Measurements from ENCODE around the gene SLC6A7.

The SLC6A7 gene

GRCh38 chr5:150157168-150157567 lies 32.7 kb upstream of the SLC6A7 start:
- Histone ChIP-seq H3K9ac (ENCODE audit: low read depth, low read length) (no peak overlapping the region), H3K27ac (ENCODE audit: low read depth, low read length) (no peak overlapping the region), H3K4me3 (ENCODE audit: low read depth, low read length) (no peak overlapping the region), H3K36me3 (ENCODE audit: control insufficient read depth, insufficient read depth, low read length) (no peaks in the 10 kb centered on the region), H3K27me3 (ENCODE audit: control insufficient read depth, insufficient read depth, low read length) (no peaks in the 10 kb centered on the region), H3K4me1 (ENCODE audit: control insufficient read depth, insufficient read depth, low read length) (peaks cover 21% of the 10 kb centered on the region), H3K9me3 (ENCODE audit: control insufficient read depth, insufficient read depth, low read length) (no peaks in the 10 kb centered on the region)

DNA sequence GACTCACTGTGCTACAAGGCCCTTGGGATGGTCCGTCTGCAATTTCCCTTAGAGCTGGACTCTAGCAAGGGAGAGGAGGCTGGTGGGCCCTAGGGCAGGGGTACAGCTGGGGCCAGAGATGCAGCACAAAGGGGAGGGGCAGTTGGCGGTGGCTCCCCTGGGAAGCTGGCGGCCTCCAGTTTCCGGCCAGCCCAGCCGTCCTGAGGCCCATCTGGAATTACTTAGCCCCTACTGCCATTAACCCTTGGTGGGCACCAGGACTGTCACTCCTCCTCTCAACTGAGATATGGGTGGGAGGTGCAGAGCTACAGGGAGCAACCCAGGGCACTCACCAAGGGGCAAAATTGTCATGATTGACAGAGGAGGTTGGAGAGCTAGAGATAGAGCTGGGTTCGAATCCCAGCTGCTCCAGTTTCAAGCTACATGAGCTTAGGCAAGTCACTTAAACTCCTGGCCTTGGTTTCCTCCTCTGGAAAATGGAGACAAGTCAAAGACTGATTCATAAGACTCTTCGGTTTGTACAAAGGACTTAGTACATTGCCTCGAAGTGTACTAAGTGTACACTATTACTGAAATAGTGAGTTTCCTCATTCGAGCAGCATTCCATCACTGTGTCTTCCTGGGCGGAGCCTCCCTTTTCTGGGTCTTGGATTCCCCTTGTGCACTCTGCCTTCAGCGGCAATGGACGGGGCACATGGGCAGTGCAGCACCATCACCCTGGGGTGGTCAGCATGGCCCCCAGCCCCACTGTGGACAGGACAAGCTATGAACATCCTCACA lies 31.5 kb upstream of the SLC6A7 start:
- Histone ChIP-seq H3K9me3 (ENCODE audit: control insufficient read depth, insufficient read depth, low read length) (no peaks in the 10 kb centered on the region), H3K27me3 (ENCODE audit: control insufficient read depth, insufficient read depth, low read length) (peaks cover 4% of the 10 kb centered on the region), H3K4me1 (ENCODE audit: control insufficient read depth, insufficient read depth, low read length) (peaks cover 21% of the 10 kb centered on the region), H3K27ac (ENCODE audit: low read depth, low read length) (no peak overlapping the region), H3K9ac (ENCODE audit: low read depth, low read length) (no peak overlapping the region), H3K4me3 (ENCODE audit: low read depth, low read length) (no peak overlapping the region), H3K36me3 (ENCODE audit: control insufficient read depth, insufficient read depth, low read length) (no peaks in the 10 kb centered on the region)

GRCh38 chr5:150159031-150159430 lies 30.8 kb upstream of the SLC6A7 start:
- no peak overlapping the region for H3K9ac ChIP-seq (ENCODE audit: low read depth, low read length)
- H3K4me1 ChIP-seq (ENCODE audit: control insufficient read depth, insufficient read depth, low read length): peaks cover 21% of the 10 kb centered on the region
- no peaks in the 10 kb centered on the region for H3K36me3 ChIP-seq (ENCODE audit: control insufficient read depth, insufficient read depth, low read length)
- no peak overlapping the region for H3K27ac ChIP-seq (ENCODE audit: low read depth, low read length)
- H3K27me3 ChIP-seq (ENCODE audit: control insufficient read depth, insufficient read depth, low read length): peaks cover 11% of the 10 kb centered on the region
- H3K9me3 ChIP-seq (ENCODE audit: control insufficient read depth, insufficient read depth, low read length): no peaks in the 10 kb centered on the region
- H3K4me3 ChIP-seq (ENCODE audit: low read depth, low read length): no peak overlapping the region

- H3K9ac ChIP-seq (ENCODE audit: low read depth, low read length): no peak overlapping the region
Observed at GRCh38 chr5:150159741-150160179, 30.1 kb upstream of the SLC6A7 start.

GRCh38 chr5:150160448-150161081 lies 29.3 kb upstream of the SLC6A7 start:
- H3K4me1 ChIP-seq (ENCODE audit: control insufficient read depth, insufficient read depth, low read length): peaks cover 5% of the 10 kb centered on the region

More at GRCh38 chr5:150159741-150160179, 30.1 kb upstream of the SLC6A7 start:
- no peaks in the 10 kb centered on the region for H3K36me3 ChIP-seq (ENCODE audit: control insufficient read depth, insufficient read depth, low read length)
- no peaks in the 10 kb centered on the region for H3K9me3 ChIP-seq (ENCODE audit: control insufficient read depth, insufficient read depth, low read length)
- H3K27me3 ChIP-seq (ENCODE audit: control insufficient read depth, insufficient read depth, low read length): peaks cover 18% of the 10 kb centered on the region
- peaks cover 13% of the 10 kb centered on the region for H3K4me1 ChIP-seq (ENCODE audit: control insufficient read depth, insufficient read depth, low read length)
- no peak overlapping the region for H3K4me3 ChIP-seq (ENCODE audit: low read depth, low read length)
- H3K27ac ChIP-seq (ENCODE audit: low read depth, low read length): no peak overlapping the region

GRCh38 chr5:150161242-150162141 lies 28.4 kb upstream of the SLC6A7 start:
- H3K36me3 ChIP-seq (ENCODE audit: control insufficient read depth, insufficient read depth, low read length): no peaks in the 10 kb centered on the region
- H3K4me1 ChIP-seq (ENCODE audit: control insufficient read depth, insufficient read depth, low read length): peaks cover 7% of the 10 kb centered on the region
- no peaks in the 10 kb centered on the region for H3K9me3 ChIP-seq (ENCODE audit: control insufficient read depth, insufficient read depth, low read length)
- H3K27ac ChIP-seq (ENCODE audit: low read depth, low read length): no peak overlapping the region
- no peak overlapping the region for H3K4me3 ChIP-seq (ENCODE audit: low read depth, low read length)
- H3K9ac ChIP-seq (ENCODE audit: low read depth, low read length): no peak overlapping the region
- H3K27me3 ChIP-seq (ENCODE audit: control insufficient read depth, insufficient read depth, low read length): peaks cover 35% of the 10 kb centered on the region

More at GRCh38 chr5:150160448-150161081, 29.3 kb upstream of the SLC6A7 start:
- H3K27me3 ChIP-seq (ENCODE audit: control insufficient read depth, insufficient read depth, low read length): peaks cover 26% of the 10 kb centered on the region
- H3K4me3 ChIP-seq (ENCODE audit: low read depth, low read length): no peak overlapping the region
- no peak overlapping the region for H3K27ac ChIP-seq (ENCODE audit: low read depth, low read length)
- no peaks in the 10 kb centered on the region for H3K36me3 ChIP-seq (ENCODE audit: control insufficient read depth, insufficient read depth, low read length)
- no peaks in the 10 kb centered on the region for H3K9me3 ChIP-seq (ENCODE audit: control insufficient read depth, insufficient read depth, low read length)
- H3K9ac ChIP-seq (ENCODE audit: low read depth, low read length): no peak overlapping the region

DNA sequence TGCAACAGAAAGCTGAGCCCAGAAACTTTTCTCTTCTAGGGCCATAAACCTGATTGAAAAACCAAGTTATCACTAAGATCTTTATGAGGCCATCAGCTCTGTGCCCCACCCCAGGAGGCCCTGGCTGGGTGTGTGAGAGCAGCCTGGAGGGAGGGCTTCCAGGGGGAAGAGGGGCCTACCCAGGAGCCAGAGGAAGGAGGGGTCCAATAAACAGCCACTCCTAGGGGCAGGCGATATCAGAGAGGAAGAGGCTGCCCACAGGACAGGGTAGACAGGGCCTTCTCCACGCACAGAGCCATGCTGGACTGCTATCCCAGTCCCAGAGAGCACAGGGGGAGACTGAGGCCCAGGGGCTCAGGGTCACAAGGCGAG lies 27.7 kb upstream of the SLC6A7 start:
- Histone ChIP-seq H3K36me3 (ENCODE audit: control insufficient read depth, insufficient read depth, low read length) (no peaks in the 10 kb centered on the region), H3K4me3 (ENCODE audit: low read depth, low read length) (no peak overlapping the region), H3K27ac (ENCODE audit: low read depth, low read length) (no peak overlapping the region), H3K27me3 (ENCODE audit: control insufficient read depth, insufficient read depth, low read length) (peaks cover 42% of the 10 kb centered on the region), H3K4me1 (ENCODE audit: control insufficient read depth, insufficient read depth, low read length) (peaks cover 7% of the 10 kb centered on the region), H3K9me3 (ENCODE audit: control insufficient read depth, insufficient read depth, low read length) (no peaks in the 10 kb centered on the region), H3K9ac (ENCODE audit: low read depth, low read length) (no peak overlapping the region)

- H3K9me3 ChIP-seq (ENCODE audit: control insufficient read depth, insufficient read depth, low read length): no peaks in the 10 kb centered on the region
- no peaks in the 10 kb centered on the region for H3K36me3 ChIP-seq (ENCODE audit: control insufficient read depth, insufficient read depth, low read length)
- H3K4me3 ChIP-seq (ENCODE audit: low read depth, low read length): no peak overlapping the region
- no peak overlapping the region for H3K27ac ChIP-seq (ENCODE audit: low read depth, low read length)
- H3K27me3 ChIP-seq (ENCODE audit: control insufficient read depth, insufficient read depth, low read length): peaks cover 51% of the 10 kb centered on the region
- peaks cover 13% of the 10 kb centered on the region for H3K4me1 ChIP-seq (ENCODE audit: control insufficient read depth, insufficient read depth, low read length)
- H3K9ac ChIP-seq (ENCODE audit: low read depth, low read length): no peak overlapping the region
Observed at GRCh38 chr5:150163035-150163434, 26.8 kb upstream of the SLC6A7 start.

DNA sequence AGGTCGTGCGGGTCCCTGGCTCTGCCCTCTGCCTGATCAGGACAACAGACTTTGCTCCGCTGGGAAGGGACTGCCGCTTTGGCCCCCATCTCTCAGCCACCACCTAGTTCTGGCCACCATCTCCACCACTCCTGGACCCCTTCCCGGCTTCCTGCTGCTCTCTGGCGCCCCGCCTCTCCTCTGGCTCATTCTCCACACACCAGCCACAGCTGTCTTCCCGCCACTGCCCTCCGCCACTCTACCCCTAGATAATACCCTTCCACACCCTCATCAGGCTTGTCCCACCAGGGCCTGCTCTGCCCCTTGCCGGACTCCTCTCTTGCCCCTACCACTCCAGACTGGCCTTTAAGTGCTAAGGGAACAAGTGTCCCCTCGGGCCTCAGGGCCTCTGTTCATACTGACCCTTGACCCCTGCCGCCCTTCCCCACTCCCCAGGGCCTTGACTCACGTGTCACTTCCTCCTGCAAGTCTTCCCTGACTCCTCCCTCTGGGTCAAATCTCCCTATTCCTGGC lies 26.3 kb upstream of the SLC6A7 start:
- Histone ChIP-seq H3K9ac (ENCODE audit: low read depth, low read length) (no peak overlapping the region), H3K4me3 (ENCODE audit: low read depth, low read length) (no peak overlapping the region), H3K27ac (ENCODE audit: low read depth, low read length) (no peak overlapping the region), H3K4me1 (ENCODE audit: control insufficient read depth, insufficient read depth, low read length) (peaks cover 13% of the 10 kb centered on the region), H3K36me3 (ENCODE audit: control insufficient read depth, insufficient read depth, low read length) (no peaks in the 10 kb centered on the region), H3K27me3 (ENCODE audit: control insufficient read depth, insufficient read depth, low read length) (peaks cover 56% of the 10 kb centered on the region), H3K9me3 (ENCODE audit: control insufficient read depth, insufficient read depth, low read length) (no peaks in the 10 kb centered on the region)

- Histone ChIP-seq H3K27ac (ENCODE audit: low read depth, low read length) (no peak overlapping the region), H3K9me3 (ENCODE audit: control insufficient read depth, insufficient read depth, low read length) (no peaks in the 10 kb centered on the region), H3K27me3 (ENCODE audit: control insufficient read depth, insufficient read depth, low read length) (peaks cover 64% of the 10 kb centered on the region), H3K4me1 (ENCODE audit: control insufficient read depth, insufficient read depth, low read length) (peaks cover 13% of the 10 kb centered on the region), H3K4me3 (ENCODE audit: low read depth, low read length) (no peak overlapping the region), H3K9ac (ENCODE audit: low read depth, low read length) (no peak overlapping the region), H3K36me3 (ENCODE audit: control insufficient read depth, insufficient read depth, low read length) (no peaks in the 10 kb centered on the region)
Observed at GRCh38 chr5:150164211-150164980, 25.5 kb upstream of the SLC6A7 start.
